NCI-H526 (cell line): ENCODE results near the gene BAZ2A.
"Not testable (repeated sequence)": the region's sequence is repeated elsewhere in the genome, so short reads cannot be mapped to it uniquely, and the experiment has no call there.

Experiments used
- DNase-seq, 2 experiments: peaks; one replicate each; lab custom pipeline; 2025; lab: John Stamatoyannopoulos, UW

BAZ2A gene

GRCh38 chr12:56630180-56630632, at the start of gene BAZ2A:
BAZ2A (minus strand) TSS chr12:56630326; CDS start chr12:56617530, 12,796 bp downstream.
- DNase-seq: peak; percentile 69 to 96

GRCh38 chr12:56678852-56679251, 48.7 kb upstream of the BAZ2A start:
- DNase-seq: no peak

GRCh38 chr12:56677680-56678079, 47.6 kb upstream of the BAZ2A start:
- DNase-seq: no peak

GRCh38 chr12:56676851-56677580, 46.9 kb upstream of the BAZ2A start:
- DNase-seq: no peak

- no peak for DNase-seq
Measured at GRCh38 chr12:56671608-56672007, 41.5 kb upstream of the BAZ2A start.

- no peak for DNase-seq
Measured at GRCh38 chr12:56670836-56671235, 40.7 kb upstream of the BAZ2A start.

- no peak for DNase-seq
Measured at GRCh38 chr12:56668197-56668457, 38.0 kb upstream of the BAZ2A start.

GRCh38 chr12:56661979-56662638, 32.0 kb upstream of the BAZ2A start:
- DNase-seq: no peak

- DNase-seq: no peak
Measured at GRCh38 chr12:56661560-56661959, 31.4 kb upstream of the BAZ2A start.

- no peak for DNase-seq
Measured at GRCh38 chr12:56658921-56659320, 28.8 kb upstream of the BAZ2A start.

- no peak for DNase-seq
Measured at GRCh38 chr12:56657416-56658379, 27.6 kb upstream of the BAZ2A start.

GRCh38 chr12:56653781-56654180, 23.7 kb upstream of the BAZ2A start:
- not testable (repeated sequence) for DNase-seq

GRCh38 chr12:56648023-56648422, 17.9 kb upstream of the BAZ2A start:
- DNase-seq: not testable (repeated sequence)

- peak; percentile 98 to 99 for DNase-seq
Measured at GRCh38 chr12:56645717-56646446, 15.8 kb upstream of the BAZ2A start, which contains the start of gene ATP5F1B. ATP5F1B (minus strand) TSS chr12:56645984; CDS start chr12:56645963, 21 bp downstream.

GRCh38 chr12:56645201-56645716, 15.1 kb upstream of the BAZ2A start:
- peak in 1 of 2 experiments; percentile 49 for DNase-seq

- DNase-seq: peak in 1 of 2 experiments; percentile 8
Measured at GRCh38 chr12:56644654-56645053, 14.5 kb upstream of the BAZ2A start.

- DNase-seq: no peak
Measured at GRCh38 chr12:56641219-56641618, 11.1 kb upstream of the BAZ2A start.

GRCh38 chr12:56637621-56638020, 7.5 kb upstream of the BAZ2A start:
- no peak for DNase-seq

GRCh38 chr12:56636675-56637540, 6.8 kb upstream of the BAZ2A start:
- peak; percentile 99 for DNase-seq
